B cell (primary cell): ENCODE measurements around the gene HS3ST1.

ENCODE experiments used
- CTCF ChIP-seq: fragments of 200-600 bp; IDR thresholded peaks from one replicate; pipeline ENCODE4 v1.8.0; 2022; ENCODE audit warnings: antibody characterized with exemption, mild to moderate bottlenecking
- EZH2 ChIP-seq: IDR thresholded peaks from 2 replicates; pipeline ENCODE4 v1.6.1; 2012; ENCODE audit warnings: borderline replicate concordance, low read depth, mild to moderate bottlenecking, moderate library complexity, low read length; ENCODE audit not compliant: insufficient read depth, poor library complexity, severe bottlenecking

DNA sequence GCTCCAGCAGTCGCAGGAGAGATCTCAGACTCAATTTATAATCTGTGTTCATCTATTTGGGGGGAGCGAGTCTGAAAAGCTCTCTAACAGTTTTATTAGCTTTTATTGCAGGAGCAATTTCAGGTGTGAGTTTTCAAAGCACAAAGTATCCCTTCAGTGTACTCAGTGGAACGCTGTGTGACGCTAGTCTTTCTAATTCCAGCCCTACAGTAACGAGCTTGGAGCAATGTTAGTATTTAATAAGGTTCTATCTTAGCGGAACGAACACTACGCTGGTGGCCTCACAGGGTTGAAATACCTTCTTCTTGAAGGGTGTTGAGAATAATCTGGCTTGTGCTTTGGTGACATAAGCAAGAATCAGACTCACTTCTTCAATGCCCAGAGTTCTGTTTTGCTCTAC lies 8.4 kb downstream of the HS3ST1 start:
- TF ChIP-seq CTCF (no peak), EZH2 (no peak)
